Measurements from ENCODE around the gene CCDC167.
A peak's percentile ranks its signal among the peaks of the same experiment; 100 is the strongest.

Gene CCDC167

DNA sequence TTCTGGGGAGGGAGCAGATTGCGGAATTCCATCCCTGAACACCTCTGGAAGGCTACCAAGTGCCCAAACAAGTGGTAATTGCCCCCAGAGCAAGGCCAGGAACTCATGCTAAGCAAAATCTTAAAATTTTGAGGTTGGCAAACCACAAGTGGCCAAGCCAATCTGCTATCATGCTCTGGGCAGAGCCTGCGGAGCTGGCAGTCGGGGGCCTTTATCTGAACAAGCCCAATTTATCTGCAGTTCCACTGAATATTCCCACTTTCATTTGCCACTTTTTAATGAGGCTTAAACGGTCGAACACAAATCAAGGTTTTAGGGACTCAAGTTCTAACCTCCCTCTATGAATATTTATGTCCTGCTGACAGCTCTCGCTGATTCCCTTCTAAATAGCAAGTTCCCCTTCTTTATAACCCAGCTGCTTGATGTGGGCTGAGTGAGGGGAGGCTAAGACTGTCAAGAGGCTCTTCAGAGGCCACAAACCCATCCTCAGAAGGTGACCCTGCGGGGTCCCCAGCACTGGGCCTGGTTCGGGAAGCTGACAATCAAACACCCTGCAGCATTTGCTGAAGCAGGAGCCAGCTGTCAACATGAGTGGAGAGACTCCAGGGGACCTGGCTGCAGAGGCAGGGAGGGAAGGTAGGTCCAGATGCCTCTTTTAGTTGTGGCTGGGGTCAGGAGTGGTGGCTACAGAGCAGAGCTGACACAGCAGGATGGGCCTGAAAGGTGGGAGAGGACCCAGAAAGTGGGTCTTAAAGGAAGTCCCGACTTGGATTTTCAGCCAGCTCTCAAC lies 11.9 kb downstream of the CCDC167 start:
- DNase-seq = no peak

DNA sequence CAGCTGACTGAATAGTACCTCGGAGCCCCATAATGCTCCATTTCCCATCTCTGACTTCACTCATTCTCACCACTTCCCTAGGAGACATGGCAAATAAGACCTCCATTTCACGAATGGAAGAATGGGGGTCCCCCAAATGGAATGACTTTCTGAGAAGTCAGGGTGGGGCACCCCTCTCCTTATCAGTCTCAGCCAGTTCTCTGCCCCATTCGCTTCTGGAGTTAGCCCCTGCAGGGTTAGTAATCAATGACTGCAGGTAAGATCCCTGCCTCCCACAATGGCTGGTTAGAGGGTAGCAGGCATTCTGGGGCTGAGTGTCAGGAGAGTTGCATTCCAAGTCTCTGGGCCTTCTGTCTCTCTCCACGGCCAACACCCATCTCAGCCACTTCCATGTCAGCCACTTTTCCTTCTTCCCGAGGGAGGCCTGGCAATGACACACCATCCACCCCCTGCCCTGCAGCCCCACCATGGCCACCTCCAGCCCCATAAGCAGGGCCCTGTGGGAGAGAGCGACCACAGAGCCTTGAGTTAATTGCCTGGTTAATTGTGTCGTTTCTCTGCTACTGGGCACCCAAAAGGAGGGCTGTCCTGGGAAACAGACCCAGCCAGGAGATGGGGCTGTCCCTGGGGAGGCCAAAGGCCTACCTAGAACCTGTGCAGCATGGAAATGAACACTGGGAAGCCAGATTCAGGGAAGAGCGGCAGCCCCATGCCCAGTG lies 13.4 kb downstream of the CCDC167 start:
- no peak for DNase-seq

DNA sequence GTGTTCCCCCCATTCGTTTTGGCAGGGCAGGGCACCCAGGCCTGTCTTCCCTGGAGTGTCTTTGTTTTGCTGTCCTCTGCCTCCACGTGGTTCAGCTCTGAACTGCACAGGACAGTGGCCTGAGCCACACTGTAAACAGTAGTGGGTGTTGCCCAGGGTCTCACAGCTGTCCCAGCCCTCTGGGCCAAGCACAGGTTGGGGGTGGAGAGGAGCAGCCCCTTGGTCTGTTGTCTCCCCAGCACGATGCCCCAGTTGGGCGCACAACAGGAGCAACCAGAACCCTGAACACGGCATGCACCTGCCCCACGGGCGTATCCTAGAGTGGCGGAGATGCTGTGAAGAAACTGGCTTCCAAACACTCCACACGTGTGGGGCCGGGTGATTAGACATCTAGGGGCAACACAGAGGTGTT lies 14.4 kb downstream of the CCDC167 start:
- DNase-seq = no peak

DNA sequence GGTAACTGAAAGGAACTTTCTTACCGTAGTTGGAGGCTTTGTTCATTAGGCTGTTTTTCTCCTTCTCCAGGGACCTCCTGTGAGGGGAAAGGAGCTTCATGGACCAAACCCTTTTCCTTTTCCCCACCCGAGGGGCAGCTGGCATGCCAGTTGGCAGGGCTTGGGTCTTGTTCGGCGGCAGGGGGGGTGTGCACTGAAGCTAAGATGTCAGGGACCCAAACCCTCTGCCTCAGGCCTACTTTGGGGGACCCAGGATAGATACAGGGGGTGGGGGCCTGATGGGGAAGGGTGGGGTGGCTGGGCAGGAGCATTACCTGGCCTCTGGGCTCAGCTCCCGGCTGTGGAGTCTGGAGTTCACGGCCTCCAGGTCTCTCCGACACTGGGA lies 14.9 kb downstream of the CCDC167 start:
- DNase-seq = no peak

DNA sequence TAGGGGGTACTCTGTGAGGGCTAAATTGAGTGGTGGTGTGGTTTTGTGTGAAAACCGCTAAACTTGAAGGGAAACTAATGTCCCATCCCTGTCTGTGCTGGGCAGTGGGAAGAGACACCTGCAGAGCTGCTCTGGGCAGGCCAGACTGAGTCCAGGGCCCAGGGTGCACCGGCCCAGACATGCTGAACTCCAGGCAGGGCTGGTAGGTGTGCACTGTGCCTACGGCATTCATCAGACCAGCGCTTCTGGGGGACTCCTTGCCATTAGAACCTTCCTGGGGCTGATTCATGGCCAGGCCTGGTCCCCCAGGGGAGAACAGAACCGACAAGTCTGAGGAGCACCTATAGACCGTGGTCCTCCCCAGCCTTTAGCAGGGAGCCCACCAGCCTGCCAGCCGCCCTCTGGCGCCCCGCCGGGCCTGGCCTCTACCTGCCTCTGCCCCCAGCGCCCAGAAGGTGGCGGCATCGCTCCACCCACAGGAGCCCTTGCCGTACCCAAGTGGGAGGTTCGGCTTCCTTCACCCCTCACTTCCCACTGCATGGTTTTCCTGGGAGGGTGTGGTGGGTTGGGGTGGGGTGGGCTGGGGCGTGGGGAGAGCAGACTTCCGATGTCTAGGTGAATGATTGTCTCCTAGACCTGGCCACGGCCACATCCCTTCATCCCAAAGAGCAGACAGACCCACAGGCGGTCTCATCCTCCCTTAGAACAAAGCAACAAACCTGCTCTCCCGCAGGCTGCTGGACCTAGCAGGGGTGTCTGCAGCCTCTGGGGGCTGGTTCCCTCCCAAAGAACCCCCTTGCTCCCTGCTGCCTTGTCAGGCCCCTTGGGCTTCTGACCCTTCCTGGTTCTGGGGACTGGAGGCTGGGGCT lies 15.5 kb downstream of the CCDC167 start:
- peak; percentile 83 for DNase-seq

DNA sequence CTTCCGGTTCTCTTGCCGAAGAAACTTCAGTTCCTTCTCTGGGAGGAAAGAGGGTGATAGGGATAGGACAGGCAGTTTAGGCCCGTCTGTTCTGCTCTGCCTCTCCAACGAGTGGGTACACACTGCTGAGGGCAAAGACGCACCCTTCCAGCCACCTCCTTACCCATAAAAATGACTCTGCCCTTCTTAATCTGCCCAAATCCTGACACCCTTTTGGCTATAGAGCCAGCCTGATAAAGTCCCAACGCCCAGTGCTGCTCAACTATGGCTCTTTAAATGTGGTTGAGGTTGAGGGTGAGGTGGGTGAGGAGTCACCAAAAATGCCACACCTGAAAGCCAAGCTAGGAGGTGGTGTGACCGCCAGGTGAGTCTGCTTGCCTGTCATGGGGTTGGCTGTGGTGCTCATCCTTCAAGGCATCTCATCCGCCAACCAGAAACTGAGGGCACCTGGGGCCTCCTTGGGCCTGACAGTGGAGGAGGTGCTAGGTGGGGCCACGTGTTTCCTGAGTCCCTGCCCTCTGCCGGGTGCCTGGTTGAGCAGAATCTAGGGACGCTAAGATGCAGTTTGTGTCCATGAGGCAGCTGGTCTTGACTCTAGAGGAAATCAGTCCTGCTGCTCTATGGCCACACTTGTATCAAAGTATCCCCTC lies 16.3 kb downstream of the CCDC167 start:
- no peak for DNase-seq

DNA sequence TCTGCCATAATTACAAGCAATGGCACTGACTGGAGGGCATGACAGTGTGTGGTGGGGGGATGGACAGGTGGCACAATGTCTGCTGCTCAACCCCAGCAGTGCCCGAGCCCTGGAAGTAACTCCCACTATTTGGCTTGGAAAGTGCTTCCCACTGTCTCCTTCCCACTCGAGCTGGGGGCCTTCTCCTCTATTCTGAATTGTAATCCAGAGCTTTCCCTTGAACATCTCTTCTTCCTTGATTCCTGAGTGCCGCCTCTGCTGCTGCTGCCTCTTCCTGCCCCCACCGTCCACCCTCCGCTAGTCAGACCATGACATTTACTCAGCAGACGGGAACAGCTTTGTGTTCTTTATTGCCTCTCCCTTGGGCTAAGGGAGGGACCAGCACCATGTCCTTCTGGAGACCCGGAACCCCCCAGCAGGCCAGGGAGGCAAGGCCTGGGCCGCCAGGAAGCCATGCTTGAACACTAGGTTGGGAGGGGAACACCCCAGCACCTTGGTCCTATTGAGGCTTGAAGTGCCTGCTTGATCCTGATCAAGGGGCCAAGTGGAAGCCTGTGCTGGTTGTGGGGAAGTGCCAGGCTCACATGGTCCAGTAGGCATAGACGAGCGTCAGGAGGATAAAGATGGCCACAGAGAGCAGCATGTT lies 17.0 kb downstream of the CCDC167 start:
- DNase-seq = no peak

DNA sequence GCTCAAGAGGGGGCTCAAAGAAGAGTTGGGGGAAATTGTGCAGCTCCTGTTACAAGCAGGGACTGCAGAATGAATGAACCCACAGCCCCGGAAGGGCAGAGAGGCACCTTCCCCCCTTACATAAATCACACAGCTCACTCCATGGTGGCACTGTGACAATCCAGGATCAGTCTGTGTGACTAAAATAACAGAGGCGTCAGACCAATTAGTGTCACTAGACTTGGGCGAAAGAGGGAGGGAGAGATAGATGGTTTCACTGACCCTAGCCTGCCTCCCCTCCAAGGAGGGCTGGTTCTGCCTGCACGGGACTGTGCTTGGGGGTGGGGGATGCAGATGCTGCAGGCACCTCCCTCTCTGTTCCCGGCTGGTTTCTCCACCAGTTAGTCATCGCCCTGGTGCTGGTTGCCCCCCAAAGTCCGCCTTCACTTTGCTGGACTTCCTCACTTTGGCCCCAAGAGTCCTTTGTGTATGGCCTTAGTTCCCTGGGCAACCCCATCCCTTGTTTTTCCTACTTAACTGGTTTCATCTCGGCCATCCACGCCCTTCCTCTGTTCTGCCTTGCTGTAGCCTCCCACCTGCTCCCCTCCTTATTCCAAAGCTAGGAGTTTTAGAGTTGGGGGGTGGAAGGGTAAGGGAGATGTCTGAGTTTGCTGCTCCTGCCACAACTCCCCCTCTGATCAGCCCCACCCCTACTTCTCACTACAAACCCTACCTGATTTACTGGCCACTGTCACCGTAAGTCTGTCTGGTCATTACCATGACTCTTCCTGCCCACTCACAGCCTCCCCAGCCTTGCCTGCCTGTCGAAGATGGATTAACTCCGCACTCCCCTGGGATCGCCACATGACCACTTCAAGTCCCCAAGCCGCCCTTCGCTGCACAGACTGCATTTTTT lies 17.7 kb downstream of the CCDC167 start:
- no peak for DNase-seq

DNA sequence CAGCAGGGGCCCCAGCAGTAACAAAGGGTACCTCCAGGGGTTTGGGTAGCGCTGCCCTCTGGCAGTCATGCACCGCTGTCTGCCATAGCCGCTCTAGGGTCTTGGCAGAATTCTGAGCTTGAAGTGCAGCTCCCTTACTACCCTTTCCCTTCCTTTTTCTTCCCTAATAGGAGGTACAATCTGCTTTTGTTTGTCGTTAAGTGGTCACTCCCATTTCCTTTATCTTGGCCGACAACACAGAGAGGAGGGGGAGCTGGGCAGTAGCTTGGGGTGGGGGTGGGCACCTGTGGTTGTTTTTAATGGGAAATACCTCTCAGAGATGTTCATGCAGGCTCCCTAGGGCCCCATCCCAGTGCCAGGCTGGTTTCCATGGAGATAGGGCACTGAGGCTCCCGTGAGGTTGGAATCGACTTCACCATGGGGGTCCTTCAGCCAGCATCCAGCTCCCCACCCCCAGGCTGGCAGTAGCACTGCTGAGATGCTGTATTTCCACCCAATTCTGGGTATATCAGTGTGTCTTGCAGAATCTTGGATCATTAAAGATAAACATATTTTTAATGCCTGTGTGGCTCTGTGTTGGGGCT lies 18.6 kb downstream of the CCDC167 start:
- no peak for DNase-seq

DNA sequence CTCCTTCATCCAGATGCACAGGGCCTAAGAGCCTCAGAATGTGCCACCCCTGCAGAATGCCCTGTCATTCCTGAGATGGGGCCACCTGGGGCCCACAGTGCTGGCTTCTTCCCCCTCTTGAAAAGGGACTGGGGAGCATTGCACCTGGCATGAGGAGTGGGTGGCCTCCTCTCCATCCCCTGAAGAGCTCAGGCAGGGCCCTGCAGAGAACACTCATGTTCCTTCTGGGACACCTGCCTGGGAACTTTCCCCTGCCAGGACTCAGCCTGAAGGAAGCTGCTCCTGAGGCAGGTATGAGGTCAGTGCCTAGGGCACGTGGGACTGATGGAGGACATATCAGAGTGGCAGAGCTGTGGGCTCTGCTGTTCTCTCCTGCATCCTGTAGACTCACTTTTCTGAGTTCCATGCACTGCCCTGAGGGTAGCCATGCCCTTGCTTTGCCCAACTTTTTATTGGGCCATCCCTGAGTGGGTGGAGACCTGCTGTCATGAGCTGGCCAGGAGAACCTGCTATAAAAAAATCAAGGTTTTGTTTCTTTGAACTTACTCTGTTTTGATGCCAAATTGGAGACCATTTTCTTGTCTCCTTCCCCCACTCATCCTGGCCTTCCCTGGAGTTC lies 19.5 kb downstream of the CCDC167 start:
- no peak for DNase-seq

DNA sequence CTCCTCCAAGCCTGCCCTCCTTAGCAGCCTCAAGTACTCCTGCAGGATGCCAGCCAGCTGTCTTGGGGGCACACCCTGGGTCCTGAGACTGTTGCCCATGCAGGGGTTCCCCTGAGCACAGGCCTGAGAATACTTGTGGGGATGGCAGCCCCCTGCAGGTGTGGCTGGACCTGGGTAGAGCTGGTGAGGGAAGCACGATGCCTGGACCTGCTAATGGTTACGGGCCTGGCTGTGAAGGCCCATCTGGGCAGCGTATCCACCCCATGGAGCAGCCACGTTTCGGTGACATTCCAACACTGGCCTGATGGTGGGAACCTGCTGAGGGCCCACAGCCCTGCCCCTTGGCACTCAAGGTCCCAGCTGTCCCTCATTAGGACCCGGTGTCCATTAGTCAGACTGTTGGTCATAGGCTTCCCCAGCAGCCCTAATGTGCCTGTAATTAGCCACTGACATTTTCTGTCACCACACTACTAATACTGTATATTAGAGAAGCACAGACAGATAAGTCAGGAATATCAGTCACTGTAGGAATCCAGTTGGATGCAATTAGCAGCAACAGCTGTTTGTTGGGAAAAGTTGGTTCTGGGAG lies 20.3 kb downstream of the CCDC167 start:
- no peak for DNase-seq

DNA sequence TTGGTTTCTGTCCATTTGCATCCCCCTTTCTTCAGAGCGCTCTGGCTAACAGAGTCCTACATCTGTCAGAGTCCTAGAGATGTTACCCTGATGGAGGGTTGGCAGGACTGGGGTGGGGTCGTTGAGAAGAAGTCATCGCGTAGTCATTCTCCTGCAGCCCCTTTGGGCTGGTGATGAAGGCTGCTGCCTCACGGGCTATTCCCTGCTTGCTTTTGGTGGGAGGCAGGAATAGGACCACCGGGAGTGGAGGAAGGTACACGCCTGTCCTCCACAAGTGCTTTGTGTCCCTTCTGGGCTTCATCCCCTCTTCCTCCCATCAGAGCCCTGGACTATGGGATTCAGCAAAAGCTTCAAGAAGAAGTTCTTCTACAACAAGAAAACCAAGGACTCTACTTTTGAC lies 20.9 kb downstream of the CCDC167 start:
- no peak for DNase-seq

DNA sequence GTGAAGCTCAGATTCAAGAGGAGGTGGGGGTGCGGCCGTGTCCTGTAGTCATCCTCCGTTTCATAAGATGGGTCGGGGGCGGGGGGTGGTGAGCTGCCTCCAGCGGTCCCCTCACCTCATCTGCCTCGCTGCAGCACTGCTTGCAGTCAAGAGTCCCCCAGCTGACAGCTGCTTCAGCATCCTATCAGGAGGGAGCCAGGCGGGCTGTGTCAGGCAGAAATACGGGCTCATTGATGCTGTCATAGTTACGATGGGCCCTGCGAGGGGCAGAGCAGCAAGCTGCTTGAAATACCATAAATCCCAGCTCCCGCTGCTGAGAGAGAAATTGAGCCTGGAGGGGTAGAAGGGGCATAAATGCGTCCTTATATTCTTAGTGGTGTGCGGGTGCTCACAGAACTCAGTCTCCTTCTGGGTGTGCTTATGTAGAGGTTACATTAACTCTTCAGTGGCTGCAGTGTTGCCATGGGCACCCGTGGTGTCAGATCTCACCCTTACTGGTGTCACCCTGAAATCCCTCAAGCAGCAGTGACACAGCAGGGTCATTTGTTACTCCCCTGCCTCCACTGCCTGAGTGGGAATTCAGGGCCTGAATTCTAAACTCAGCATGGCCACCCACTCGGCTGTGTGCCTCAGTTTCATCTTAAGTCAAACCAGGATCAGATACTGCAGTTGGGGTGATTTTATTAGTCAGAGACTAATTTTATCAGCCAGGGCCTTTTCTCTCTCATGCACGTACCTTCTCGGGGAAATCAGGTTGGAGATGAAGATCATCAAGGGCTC lies 21.8 kb downstream of the CCDC167 start:
- DNase-seq = no peak

DNA sequence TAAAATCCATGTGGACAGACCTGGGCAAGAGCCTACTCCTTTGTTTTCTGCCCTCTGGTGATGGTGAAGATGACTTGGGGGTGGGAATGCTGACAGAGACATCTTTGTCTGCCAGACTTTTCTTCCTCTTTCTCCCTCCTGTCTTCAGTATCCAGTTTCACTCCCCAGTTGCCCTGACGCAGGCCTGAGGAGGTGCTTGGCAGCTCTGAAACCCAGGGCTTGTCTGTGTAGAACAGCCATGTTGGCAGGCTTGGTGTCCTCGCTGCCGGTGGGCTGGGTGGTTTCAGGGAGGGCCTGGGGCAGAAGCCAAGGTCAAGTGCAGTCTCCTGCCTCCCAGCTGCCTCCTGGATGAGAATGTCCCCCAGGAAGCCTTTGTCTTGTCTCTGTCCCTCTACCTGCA lies 22.5 kb downstream of the CCDC167 start:
- DNase-seq = no peak

DNA sequence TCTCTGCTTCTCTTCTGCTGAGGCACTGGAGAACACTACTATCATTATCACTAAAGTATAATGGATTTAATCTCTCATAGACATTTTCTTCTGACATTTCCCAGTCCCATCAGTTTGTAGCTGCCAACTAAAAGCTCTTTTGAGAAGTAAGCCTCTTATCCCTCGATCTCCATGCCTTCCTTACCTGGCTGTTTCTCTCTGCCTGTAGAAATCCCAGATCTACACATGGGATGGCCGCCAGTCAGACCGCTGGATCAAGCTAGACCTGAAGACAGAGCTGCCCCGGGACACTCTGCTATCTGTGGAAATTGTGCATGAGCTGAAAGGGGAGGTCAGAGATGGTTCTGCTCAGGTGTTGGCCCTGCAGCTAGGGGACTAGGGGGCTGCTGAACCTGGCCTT lies 25.4 kb downstream of the CCDC167 start:
- no peak for DNase-seq

DNA sequence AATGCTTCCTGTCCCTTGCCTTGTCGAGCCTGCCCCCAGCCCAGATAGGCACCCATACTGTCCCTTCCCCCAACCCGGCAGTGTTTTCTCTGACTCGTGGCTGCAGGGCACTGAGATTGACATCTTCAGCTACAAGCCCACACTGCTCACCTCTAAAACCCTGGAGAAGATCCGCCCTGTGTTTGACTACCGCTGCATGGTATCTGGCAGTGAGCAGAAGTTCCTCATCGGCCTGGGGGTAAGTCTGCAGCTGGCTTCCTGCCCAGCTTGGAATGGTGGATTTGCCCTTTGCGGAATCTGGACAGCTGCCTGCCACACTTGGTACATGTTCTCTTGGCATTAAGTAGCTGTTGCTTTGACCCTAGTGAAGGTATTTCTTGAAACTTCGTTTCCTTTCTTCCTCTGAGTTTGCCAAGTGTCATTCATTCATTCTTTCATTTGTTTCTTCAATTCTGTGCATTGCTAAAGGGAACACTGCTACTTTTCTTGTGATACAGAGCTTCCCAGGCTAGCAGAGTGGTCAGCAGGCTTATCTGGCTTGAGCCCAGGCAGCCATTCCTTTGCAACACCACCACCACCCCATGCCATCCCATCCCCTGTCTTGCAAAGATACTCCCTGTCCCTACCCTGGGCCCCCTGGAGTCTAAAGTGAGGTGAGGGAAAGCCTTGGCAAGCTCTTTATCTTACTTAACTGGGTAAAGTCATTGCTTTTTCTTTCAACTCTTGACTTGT lies 26.2 kb downstream of the CCDC167 start:
- DNase-seq = no peak

DNA sequence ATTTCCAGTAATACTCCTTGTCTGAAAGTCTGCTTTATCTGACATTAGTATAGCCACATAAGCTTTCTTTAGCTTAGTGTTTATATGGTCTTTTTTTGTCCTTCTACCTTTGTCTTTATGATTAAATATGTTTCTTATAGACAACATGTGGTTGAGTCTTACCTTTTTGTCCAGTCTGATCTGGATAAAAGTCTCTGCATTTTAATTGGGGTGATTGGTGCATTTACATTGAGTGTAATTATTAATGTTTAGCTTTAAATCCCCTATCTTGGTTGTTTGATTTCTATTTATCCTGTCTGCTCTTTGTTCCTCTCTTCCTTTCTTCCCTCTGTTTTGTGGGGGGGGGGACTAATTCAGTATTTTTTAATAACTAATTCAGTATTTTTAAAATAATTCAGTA lies 32.0 kb downstream of the CCDC167 start:
- DNase-seq = no peak

DNA sequence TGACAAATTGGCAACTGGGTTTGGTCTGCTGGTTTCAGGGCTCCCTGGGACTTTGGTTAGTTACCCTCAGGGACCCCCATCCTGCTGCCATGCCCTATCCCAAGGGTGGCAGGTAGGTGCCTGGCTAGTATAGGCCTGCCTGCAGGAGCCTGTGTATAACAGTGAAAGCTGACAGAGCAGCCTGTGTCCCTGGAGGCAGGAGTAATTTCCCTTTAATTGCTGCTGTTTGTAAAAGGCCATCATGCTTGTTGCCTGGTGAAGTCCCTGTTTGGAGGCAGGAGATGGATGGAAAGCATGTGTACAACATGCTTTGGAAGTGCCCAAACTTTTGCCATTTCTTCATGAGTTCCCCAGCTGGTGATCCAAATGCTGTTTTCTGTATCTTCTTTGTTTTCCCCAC lies 36.6 kb downstream of the CCDC167 start:
- DNase-seq = no peak

DNA sequence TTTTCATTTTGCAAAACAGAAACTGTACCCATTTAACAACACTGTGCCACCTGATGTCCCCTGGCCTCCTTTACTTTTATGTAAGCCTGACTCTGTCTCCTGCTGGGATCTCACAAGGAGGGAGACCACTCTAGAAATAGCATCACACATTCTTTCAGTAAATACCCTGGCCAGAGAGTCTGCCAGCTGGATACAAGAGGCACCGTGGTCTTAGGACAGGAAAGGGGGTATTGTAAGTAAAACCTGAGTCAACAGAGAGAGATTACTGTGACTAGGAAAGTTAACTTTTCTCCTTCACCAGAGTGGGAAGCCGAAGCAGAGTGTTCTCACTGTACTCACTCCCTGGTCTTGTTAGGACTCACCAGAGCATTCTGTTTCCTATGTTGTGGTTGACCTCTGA lies 38.9 kb downstream of the CCDC167 start:
- DNase-seq = no peak
